WTC11 (cell line): ENCODE measurements around the gene C19orf25. TPM values are rescaled to one million over a fixed set of nuclear protein-coding genes. Genes with fewer than 3 reads are reported as not detected.

Experiments used
- ATAC-seq: fragments of 200-7000 bp; cut with Tn5 transposase; 2 replicates; pipeline ENCODE4 v1.10.0; 2021; ENCODE audit warnings: mild to moderate bottlenecking, moderate library complexity
- CTCF ChIA-PET: fragments of 300-600 bp; sonication (Branson Sonifier 250); formaldehyde crosslinking; loops from one replicate; lab custom pipeline; 2021; ENCODE audit warnings: antibody characterized with exemption; lab: Charles Lee
- POLR2A ChIA-PET: fragments of 350-600 bp; sonication (Branson Sonifier 250); formaldehyde crosslinking; loops from one replicate; lab custom pipeline; 2021; ENCODE audit warnings: antibody characterized with exemption; lab: Charles Lee
- DNase-seq: peaks from one replicate; pipeline ENCODE4 v3.0.0; 2021; ENCODE audit warnings: low spot score
- H3K27ac Mint-ChIP-seq: 2 replicates; pipeline ENCODE4 v1.8.0; 2021; ENCODE audit warnings: mixed read lengths
- H3K27me3 Mint-ChIP-seq: 2 replicates; pipeline ENCODE4 v1.8.0; 2021; ENCODE audit warnings: low read depth, mild to moderate bottlenecking, moderate library complexity, mixed read lengths
- H3K36me3 Mint-ChIP-seq: 2 replicates; pipeline ENCODE4 v1.8.0; 2021; ENCODE audit warnings: mixed read lengths
- H3K4me1 Mint-ChIP-seq: 2 replicates; pipeline ENCODE4 v1.8.0; 2022; ENCODE audit warnings: mixed read lengths
- H3K4me3 Mint-ChIP-seq: 2 replicates; pipeline ENCODE4 v1.8.0; 2021; ENCODE audit warnings: mild to moderate bottlenecking, moderate library complexity, mixed read lengths
- H3K9me3 Mint-ChIP-seq: 2 replicates; pipeline ENCODE4 v1.8.0; 2021; ENCODE audit warnings: mixed read lengths
- ATF2 ChIP-seq: sonication (generic); formaldehyde crosslinking; IDR thresholded peaks from 2 replicates; pipeline ENCODE4 v1.8.1; 2022; ENCODE audit warnings: low read depth, missing genetic modification reagents, borderline replicate concordance
- CBFB ChIP-seq: sonication (generic); formaldehyde crosslinking; IDR thresholded peaks from 2 replicates; pipeline ENCODE4 v1.8.1; 2022; ENCODE audit warnings: mild to moderate bottlenecking, low read depth, missing genetic modification reagents
- ESRRA ChIP-seq: sonication (generic); formaldehyde crosslinking; IDR thresholded peaks from 2 replicates; pipeline ENCODE4 v1.8.1; 2022; ENCODE audit warnings: mild to moderate bottlenecking, missing genetic modification reagents, borderline replicate concordance
- FOXP1 ChIP-seq: sonication (generic); formaldehyde crosslinking; IDR thresholded peaks from 2 replicates; pipeline ENCODE4 v1.8.0; 2022; ENCODE audit warnings: missing genetic modification reagents, mild to moderate bottlenecking, moderate library complexity, borderline replicate concordance
- GABPB1 ChIP-seq: sonication (generic); formaldehyde crosslinking; IDR thresholded peaks from 2 replicates; pipeline ENCODE4 v1.8.1; 2023; ENCODE audit warnings: mild to moderate bottlenecking, missing genetic modification reagents
- NFATC4 ChIP-seq: fragments of 250-450 bp; sonication (Bioruptor Pico); IDR thresholded peaks from 2 replicates; pipeline ENCODE4 v1.9.0; 2021; ENCODE audit warnings: mild to moderate bottlenecking
- NFE2L1 ChIP-seq: sonication (generic); formaldehyde crosslinking; IDR thresholded peaks from 2 replicates; pipeline ENCODE4 v1.8.1; 2023; ENCODE audit warnings: missing genetic modification reagents
- RELA ChIP-seq: sonication (generic); formaldehyde crosslinking; IDR thresholded peaks from 2 replicates; pipeline ENCODE4 v1.8.1; 2022; ENCODE audit warnings: missing genetic modification reagents, mild to moderate bottlenecking, borderline replicate concordance
- TCF7 ChIP-seq: sonication (generic); formaldehyde crosslinking; IDR thresholded peaks from 2 replicates; pipeline ENCODE4 v1.8.0; 2022; ENCODE audit warnings: mild to moderate bottlenecking, low read depth, missing genetic modification reagents, moderate library complexity
- ZNF532 ChIP-seq: fragments of 250-450 bp; sonication (Bioruptor Pico); IDR thresholded peaks from 2 replicates; pipeline ENCODE4 v1.9.0; 2021; ENCODE audit warnings: mild to moderate bottlenecking, borderline replicate concordance
- total RNA-seq: library from RNA; stranded (reverse); gene quantifications from 3 replicates; pipeline ENCODE4 v1.2.3, GENCODE V29; 2021
- TF ChIP-seq, protein P1 (sequence below): sonication (generic); formaldehyde crosslinking; conservative IDR thresholded peaks from 2 replicates; pipeline ENCODE4 v1.8.1; 2022; ENCODE audit warnings: mild to moderate bottlenecking, missing genetic modification reagents
- TF ChIP-seq, protein P2 (sequence below): fragments of 250-450 bp; sonication (Bioruptor Pico); IDR thresholded peaks from 2 replicates; pipeline ENCODE4 v1.9.0; 2021; ENCODE audit warnings: mild to moderate bottlenecking
- TF ChIP-seq, protein P3 (sequence below): sonication (generic); formaldehyde crosslinking; IDR thresholded peaks from 2 replicates; pipeline ENCODE4 v1.8.0; 2022; ENCODE audit warnings: mild to moderate bottlenecking, missing genetic modification reagents
- TF ChIP-seq, protein P4 (sequence below): fragments of 250-450 bp; sonication (Bioruptor Pico); IDR thresholded peaks from 2 replicates; pipeline ENCODE4 v2.1.2; 2022; ENCODE audit warnings: mild to moderate bottlenecking, moderate library complexity

The C19orf25 gene
- total RNA-seq, 1 experiment from 2014 or later, result 65.7 TPM

DNA sequence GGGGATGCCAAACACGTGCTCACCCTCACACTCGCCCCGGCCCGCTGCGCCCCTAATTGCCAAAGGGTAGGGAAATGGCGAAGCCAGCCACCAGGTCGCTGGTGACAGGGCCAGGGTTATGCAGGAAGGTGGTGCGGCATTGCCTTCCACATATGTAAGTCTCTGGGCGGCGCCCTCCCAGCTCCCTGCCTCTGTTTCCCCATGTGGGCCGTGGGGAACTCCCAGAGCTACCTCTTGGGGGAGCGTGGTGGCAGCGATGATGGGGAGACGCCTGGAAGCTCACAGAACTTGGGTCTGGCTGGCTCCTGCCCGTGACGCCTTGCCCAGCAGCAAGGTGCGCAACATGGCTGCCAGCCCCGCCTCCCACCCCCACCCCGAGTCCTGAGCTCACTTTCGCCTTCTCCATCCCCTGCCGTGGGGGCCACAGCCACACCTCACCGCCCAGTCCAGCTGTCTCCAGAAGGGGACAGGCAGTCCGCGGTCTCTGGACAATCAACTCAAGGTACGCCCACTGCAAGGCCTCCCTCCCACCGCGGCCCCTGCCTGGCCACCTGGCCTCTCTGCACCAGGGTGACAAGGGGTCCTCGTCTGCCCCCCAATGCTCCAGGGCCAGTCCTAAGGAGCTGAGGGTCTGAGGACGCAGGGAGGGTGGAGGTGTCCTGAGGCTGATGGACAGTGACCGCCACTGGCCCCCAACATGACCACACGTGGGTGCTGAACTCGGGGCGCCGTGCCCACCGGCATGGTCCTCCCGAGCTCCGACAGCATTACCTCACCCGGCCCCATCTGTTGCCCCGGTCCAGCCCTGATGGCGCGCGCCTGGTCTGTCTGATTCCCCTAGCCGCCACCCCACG lies 6.6 kb downstream of the C19orf25 start (continued):
- TF ChIP-seq NFATC4 (CRISPR knock-in tag) (no peak), RELA (CRISPR knock-in tag) (no peak), CBFB (no peak), NFE2L1 (CRISPR knock-in tag) (no peak), GABPB1 (no peak)
- TF ChIP-seq, protein P1, sequence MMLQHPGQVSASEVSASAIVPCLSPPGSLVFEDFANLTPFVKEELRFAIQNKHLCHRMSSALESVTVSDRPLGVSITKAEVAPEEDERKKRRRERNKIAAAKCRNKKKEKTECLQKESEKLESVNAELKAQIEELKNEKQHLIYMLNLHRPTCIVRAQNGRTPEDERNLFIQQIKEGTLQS (CRISPR knock-in tag), result no peak
- TF ChIP-seq, protein P2, sequence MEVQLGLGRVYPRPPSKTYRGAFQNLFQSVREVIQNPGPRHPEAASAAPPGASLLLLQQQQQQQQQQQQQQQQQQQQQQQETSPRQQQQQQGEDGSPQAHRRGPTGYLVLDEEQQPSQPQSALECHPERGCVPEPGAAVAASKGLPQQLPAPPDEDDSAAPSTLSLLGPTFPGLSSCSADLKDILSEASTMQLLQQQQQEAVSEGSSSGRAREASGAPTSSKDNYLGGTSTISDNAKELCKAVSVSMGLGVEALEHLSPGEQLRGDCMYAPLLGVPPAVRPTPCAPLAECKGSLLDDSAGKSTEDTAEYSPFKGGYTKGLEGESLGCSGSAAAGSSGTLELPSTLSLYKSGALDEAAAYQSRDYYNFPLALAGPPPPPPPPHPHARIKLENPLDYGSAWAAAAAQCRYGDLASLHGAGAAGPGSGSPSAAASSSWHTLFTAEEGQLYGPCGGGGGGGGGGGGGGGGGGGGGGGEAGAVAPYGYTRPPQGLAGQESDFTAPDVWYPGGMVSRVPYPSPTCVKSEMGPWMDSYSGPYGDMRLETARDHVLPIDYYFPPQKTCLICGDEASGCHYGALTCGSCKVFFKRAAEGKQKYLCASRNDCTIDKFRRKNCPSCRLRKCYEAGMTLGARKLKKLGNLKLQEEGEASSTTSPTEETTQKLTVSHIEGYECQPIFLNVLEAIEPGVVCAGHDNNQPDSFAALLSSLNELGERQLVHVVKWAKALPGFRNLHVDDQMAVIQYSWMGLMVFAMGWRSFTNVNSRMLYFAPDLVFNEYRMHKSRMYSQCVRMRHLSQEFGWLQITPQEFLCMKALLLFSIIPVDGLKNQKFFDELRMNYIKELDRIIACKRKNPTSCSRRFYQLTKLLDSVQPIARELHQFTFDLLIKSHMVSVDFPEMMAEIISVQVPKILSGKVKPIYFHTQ (CRISPR knock-in tag), result no peak

DNA sequence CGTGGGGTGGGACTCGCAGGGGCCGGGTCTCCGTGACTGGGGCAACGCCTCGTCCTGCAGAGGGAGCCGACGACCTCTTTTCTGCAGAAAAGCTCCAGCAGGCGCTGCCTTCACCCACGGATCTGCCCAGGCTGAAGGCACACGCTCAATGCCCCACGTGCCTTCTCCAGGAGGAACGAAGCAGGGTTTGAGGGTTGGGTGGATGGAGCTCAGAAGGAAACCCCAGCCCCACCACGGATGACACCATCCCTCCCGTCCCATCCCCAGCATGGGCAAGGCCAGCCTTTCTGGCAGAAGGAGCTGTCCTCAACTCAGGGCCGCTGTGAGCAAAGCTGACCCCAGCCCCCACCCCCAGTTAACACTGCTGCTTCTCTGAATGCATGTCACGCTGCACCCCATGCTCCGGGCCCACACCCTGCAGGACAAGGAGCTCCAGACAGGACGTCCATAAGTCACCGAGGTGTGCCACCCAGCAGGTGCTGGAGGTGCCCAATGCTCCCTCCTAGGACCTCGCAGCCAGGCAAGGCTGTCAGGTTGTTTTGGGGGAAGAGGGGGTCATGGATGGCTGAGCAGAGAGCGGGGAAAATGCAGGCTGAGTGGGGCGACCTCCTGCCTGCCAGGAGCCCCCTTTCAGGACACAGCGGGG lies 7.4 kb downstream of the C19orf25 start:
- ChIA-PET CTCF (interaction anchor here (0.6 to 3.2 kb wide), 19 partner anchors 13 to 961 kb away, joined by 3 to 19 read pairs (median 3); partner anchors contain the start of gene REEP6), POLR2A (interaction anchor here (0.6 to 0.9 kb wide), 3 partner anchors 16 to 203 kb away, joined by 3 read pairs; partner anchors contain the start of gene CIRBP)
- Mint-ChIP-seq H3K9me3 (no peaks in the 10 kb centered on the region), H3K27ac (no peak overlapping the region), H3K4me3 (no peak overlapping the region), H3K4me1 (peaks cover 5% of the 10 kb centered on the region; the same call in 1 of the 2 replicates), H3K36me3 (no peaks in the 10 kb centered on the region), H3K27me3 (peaks cover 51% of the 10 kb centered on the region)
- DNase-seq (no peak), ATAC-seq (no peak)
- TF ChIP-seq FOXP1 (no peak; the same call in 1 of the 2 replicates), TCF7 (peak; percentile 37; the same call in 1 of the 2 replicates), ZNF532 (CRISPR knock-in tag) (no peak), ATF2 (CRISPR knock-in tag) (no peak), CBFB (no peak), ESRRA (CRISPR knock-in tag) (no peak)
- TF ChIP-seq, protein P3, sequence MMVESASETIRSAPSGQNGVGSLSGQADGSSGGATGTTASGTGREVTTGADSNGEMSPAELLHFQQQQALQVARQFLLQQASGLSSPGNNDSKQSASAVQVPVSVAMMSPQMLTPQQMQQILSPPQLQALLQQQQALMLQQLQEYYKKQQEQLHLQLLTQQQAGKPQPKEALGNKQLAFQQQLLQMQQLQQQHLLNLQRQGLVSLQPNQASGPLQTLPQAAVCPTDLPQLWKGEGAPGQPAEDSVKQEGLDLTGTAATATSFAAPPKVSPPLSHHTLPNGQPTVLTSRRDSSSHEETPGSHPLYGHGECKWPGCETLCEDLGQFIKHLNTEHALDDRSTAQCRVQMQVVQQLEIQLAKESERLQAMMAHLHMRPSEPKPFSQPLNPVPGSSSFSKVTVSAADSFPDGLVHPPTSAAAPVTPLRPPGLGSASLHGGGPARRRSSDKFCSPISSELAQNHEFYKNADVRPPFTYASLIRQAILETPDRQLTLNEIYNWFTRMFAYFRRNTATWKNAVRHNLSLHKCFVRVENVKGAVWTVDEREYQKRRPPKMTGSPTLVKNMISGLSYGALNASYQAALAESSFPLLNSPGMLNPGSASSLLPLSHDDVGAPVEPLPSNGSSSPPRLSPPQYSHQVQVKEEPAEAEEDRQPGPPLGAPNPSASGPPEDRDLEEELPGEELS, result no peak
- TF ChIP-seq, protein P4, sequence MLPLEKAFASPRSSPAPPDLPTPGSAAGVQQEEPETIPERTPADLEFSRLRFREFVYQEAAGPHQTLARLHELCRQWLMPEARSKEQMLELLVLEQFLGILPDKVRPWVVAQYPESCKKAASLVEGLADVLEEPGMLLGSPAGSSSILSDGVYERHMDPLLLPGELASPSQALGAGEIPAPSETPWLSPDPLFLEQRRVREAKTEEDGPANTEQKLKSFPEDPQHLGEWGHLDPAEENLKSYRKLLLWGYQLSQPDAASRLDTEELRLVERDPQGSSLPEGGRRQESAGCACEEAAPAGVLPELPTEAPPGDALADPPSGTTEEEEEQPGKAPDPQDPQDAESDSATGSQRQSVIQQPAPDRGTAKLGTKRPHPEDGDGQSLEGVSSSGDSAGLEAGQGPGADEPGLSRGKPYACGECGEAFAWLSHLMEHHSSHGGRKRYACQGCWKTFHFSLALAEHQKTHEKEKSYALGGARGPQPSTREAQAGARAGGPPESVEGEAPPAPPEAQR (CRISPR knock-in tag), result no peak
